ENCODE results near the gene MACROH2A1.

Gene MACROH2A1

GRCh38 chr5:135426102-135427082, 27.4 kb upstream of the MACROH2A1 start:
- H3K27me3 Mint-ChIP-seq (ENCODE audit: low read depth), result peaks cover 1% of the 10 kb centered on the region
- H3K36me3 Mint-ChIP-seq (ENCODE audit: low read depth), result no peaks in the 10 kb centered on the region
- H3K4me3 Mint-ChIP-seq, result no peak overlapping the region
- TF ChIP-seq CTCF (IDR thresholded peaks at IDR 0.05; ENCODE audit: unreplicated experiment in 3 of 3), result peak; percentile 36 to 57 (median 43)
- H3K9me3 Mint-ChIP-seq, result peaks cover 11% of the 10 kb centered on the region
- peaks cover 45% of the 10 kb centered on the region for H3K4me1 Mint-ChIP-seq
- no peak overlapping the region for H3K27ac Mint-ChIP-seq

GRCh38 chr5:135425641-135426040, 26.6 kb upstream of the MACROH2A1 start:
- no peak overlapping the region for H3K27ac Mint-ChIP-seq
- H3K36me3 Mint-ChIP-seq (ENCODE audit: low read depth), result no peaks in the 10 kb centered on the region
- no peak overlapping the region for H3K4me3 Mint-ChIP-seq
- peaks cover 11% of the 10 kb centered on the region for H3K9me3 Mint-ChIP-seq
- no peak for TF ChIP-seq CTCF (IDR thresholded peaks at IDR 0.05; ENCODE audit: unreplicated experiment in 3 of 3)
- H3K4me1 Mint-ChIP-seq, result peaks cover 45% of the 10 kb centered on the region
- H3K27me3 Mint-ChIP-seq (ENCODE audit: low read depth), result peaks cover 6% of the 10 kb centered on the region

GRCh38 chr5:135423846-135424168, 24.8 kb upstream of the MACROH2A1 start:
- no peak for TF ChIP-seq CTCF (IDR thresholded peaks at IDR 0.05; ENCODE audit: unreplicated experiment in 3 of 3)
- Mint-ChIP-seq H3K27ac (peak overlapping the region in 1 of 3 experiments; percentile 16), H3K36me3 (ENCODE audit: low read depth) (no peaks in the 10 kb centered on the region), H3K27me3 (ENCODE audit: low read depth) (peaks cover 10% of the 10 kb centered on the region), H3K4me1 (peaks cover 28% of the 10 kb centered on the region), H3K9me3 (peaks cover 11% of the 10 kb centered on the region), H3K4me3 (no peak overlapping the region)

- Mint-ChIP-seq H3K9me3 (peaks cover 11% of the 10 kb centered on the region), H3K4me3 (no peak overlapping the region), H3K4me1 (peaks cover 28% of the 10 kb centered on the region), H3K27ac (peak overlapping the region in 1 of 3 experiments; percentile 16), H3K27me3 (ENCODE audit: low read depth) (peaks cover 10% of the 10 kb centered on the region), H3K36me3 (ENCODE audit: low read depth) (no peaks in the 10 kb centered on the region)
- TF ChIP-seq CTCF (IDR thresholded peaks at IDR 0.05; ENCODE audit: unreplicated experiment in 3 of 3), result no peak
Measured at GRCh38 chr5:135423146-135423845, 24.3 kb upstream of the MACROH2A1 start.

GRCh38 chr5:135422419-135422818, 23.4 kb upstream of the MACROH2A1 start:
- no peak overlapping the region for H3K27ac Mint-ChIP-seq
- H3K27me3 Mint-ChIP-seq (ENCODE audit: low read depth), result peaks cover 13% of the 10 kb centered on the region
- no peak overlapping the region for H3K4me3 Mint-ChIP-seq
- TF ChIP-seq CTCF (IDR thresholded peaks at IDR 0.05; ENCODE audit: unreplicated experiment in 3 of 3), result no peak
- H3K9me3 Mint-ChIP-seq, result peaks cover 15% of the 10 kb centered on the region
- H3K4me1 Mint-ChIP-seq, result peaks cover 28% of the 10 kb centered on the region
- no peaks in the 10 kb centered on the region for H3K36me3 Mint-ChIP-seq (ENCODE audit: low read depth)
